IPS-20b (cell line): Measurements from ENCODE around the gene KIF12.
"Not testable (repeated sequence)": the region's sequence is repeated elsewhere in the genome, so short reads cannot be mapped to it uniquely, and the experiment has no call there.

Experiments used
- H3K27ac ChIP-seq: one replicate; pipeline ENCODE4 v1.5.1; 2013; ENCODE audit warnings: low read length
- H3K27me3 ChIP-seq: 2 replicates; pipeline ENCODE4 v1.6.1; 2013; ENCODE audit warnings: mild to moderate bottlenecking, low read length, inconsistent platforms; ENCODE audit not compliant: insufficient read depth
- H3K36me3 ChIP-seq: 2 replicates; pipeline ENCODE4 v1.6.1; 2013; ENCODE audit warnings: low read depth, mild to moderate bottlenecking, inconsistent platforms, low read length, moderate library complexity; ENCODE audit not compliant: insufficient read depth
- H3K4me1 ChIP-seq: 2 replicates; pipeline ENCODE4 v1.6.1; 2013; ENCODE audit warnings: mild to moderate bottlenecking, control low read depth, inconsistent platforms, low read length, moderate library complexity; ENCODE audit not compliant: insufficient read depth
- H3K4me3 ChIP-seq: 2 replicates; pipeline ENCODE4 v1.5.1; 2013; ENCODE audit warnings: mild to moderate bottlenecking, low read length, inconsistent platforms
- H3K9ac ChIP-seq: 2 replicates; pipeline ENCODE4 v1.6.1; 2013; ENCODE audit warnings: low read depth, mild to moderate bottlenecking, inconsistent platforms, low read length, moderate library complexity
- H3K9me3 ChIP-seq: 2 replicates; pipeline ENCODE4 v1.6.1; 2013; ENCODE audit warnings: mild to moderate bottlenecking, low read depth, low read length, inconsistent platforms; ENCODE audit not compliant: insufficient read depth

KIF12 gene

GRCh38 chr9:114089206-114089840 is 9.8 kb downstream of the KIF12 start:
- H3K27ac ChIP-seq, result no peak overlapping the region
- H3K36me3 ChIP-seq, result no peaks in the 10 kb centered on the region
- no peaks in the 10 kb centered on the region for H3K4me1 ChIP-seq
- no peaks in the 10 kb centered on the region for H3K9me3 ChIP-seq
- no peaks in the 10 kb centered on the region for H3K27me3 ChIP-seq
- no peak overlapping the region for H3K9ac ChIP-seq
- H3K4me3 ChIP-seq, result no peak overlapping the region

DNA sequence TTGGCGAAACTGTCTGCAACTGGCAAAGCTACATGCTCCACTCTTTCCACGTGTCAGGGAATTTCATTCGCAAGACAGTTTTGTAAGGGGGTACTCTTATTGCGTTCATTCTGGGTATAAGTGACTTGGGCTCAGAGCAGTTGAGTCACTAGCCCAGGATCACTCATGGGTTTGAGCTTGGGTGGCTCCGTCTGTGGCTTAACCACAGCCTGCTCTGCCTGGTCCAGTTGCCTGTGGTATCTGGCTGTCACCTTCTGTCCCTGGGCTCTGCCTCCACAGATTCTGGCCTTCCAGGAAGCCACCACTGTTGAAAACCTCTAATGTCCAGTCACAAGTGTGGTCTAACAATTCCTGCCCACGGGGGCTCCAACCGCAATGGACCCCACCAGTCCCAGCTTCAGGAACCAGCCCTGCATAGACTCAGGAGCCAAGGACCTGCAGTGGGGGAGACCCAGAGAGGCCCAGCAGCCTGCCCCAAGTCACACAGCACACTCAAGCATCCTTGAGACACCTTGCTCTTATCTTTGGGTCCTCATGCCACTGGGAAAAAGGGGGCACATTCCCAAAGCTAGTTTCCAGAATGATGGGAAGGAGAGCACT is 10.4 kb downstream of the KIF12 start:
- H3K4me1 ChIP-seq, result no peaks in the 10 kb centered on the region
- H3K27me3 ChIP-seq, result no peaks in the 10 kb centered on the region
- H3K27ac ChIP-seq, result no peak overlapping the region
- H3K36me3 ChIP-seq, result no peaks in the 10 kb centered on the region
- no peak overlapping the region for H3K4me3 ChIP-seq
- H3K9ac ChIP-seq, result no peak overlapping the region
- no peaks in the 10 kb centered on the region for H3K9me3 ChIP-seq

DNA sequence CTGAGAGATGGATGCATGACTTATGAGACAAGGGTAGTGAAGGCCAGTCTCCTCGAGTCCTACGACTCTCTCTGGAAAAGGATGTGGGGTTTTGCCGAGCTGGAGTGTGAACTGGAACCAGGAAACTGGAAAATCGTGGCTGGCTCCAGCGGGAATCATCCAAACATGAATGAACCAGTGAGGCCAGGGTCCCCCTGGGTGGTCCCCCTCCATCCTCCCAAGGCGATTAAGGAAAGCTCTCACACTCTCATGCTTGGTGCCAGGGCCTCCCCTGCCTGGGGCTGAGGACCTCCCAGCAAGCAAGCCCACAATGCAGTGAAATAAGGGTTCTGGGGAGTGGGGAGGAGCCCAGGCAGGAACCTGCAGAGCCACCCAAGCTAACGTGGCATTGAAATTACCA is 11.4 kb downstream of the KIF12 start:
- H3K27ac ChIP-seq, result no peak overlapping the region
- H3K4me3 ChIP-seq, result no peak overlapping the region
- H3K36me3 ChIP-seq, result no peaks in the 10 kb centered on the region
- H3K27me3 ChIP-seq, result no peaks in the 10 kb centered on the region
- H3K9ac ChIP-seq, result no peak overlapping the region
- H3K9me3 ChIP-seq, result no peaks in the 10 kb centered on the region
- no peaks in the 10 kb centered on the region for H3K4me1 ChIP-seq

DNA sequence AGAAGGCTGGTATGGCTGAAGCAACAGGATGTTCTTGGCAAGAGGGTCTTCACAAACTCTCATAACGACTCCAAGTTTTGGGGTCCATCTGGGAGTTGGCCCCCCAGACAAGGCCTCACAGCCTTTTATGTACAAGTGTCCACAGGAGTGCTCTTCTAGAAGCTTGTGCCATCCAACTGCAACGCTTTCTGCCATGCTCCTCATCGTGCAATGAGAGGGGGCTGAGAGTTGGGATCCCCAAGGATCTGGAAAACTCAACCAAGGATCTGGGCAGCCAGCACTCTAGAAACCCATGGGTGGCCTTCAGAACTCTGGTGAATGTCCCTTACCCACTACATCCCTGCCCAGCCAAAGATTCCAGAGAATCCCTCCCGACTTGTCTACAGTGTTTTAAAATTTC is 12.5 kb downstream of the KIF12 start:
- no peaks in the 10 kb centered on the region for H3K36me3 ChIP-seq
- H3K4me3 ChIP-seq, result no peak overlapping the region
- no peaks in the 10 kb centered on the region for H3K4me1 ChIP-seq
- no peaks in the 10 kb centered on the region for H3K9me3 ChIP-seq
- peaks cover 5% of the 10 kb centered on the region; the same call in 1 of the 2 replicates for H3K27me3 ChIP-seq
- H3K27ac ChIP-seq, result no peak overlapping the region
- H3K9ac ChIP-seq, result no peak overlapping the region

- Histone ChIP-seq H3K27ac (no peak overlapping the region), H3K4me1 (no peaks in the 10 kb centered on the region), H3K4me3 (no peak overlapping the region), H3K36me3 (no peaks in the 10 kb centered on the region), H3K27me3 (peaks cover 5% of the 10 kb centered on the region; the same call in 1 of the 2 replicates), H3K9ac (no peak overlapping the region), H3K9me3 (no peaks in the 10 kb centered on the region)
Measured at GRCh38 chr9:114086009-114086408, 13.1 kb downstream of the KIF12 start.

DNA sequence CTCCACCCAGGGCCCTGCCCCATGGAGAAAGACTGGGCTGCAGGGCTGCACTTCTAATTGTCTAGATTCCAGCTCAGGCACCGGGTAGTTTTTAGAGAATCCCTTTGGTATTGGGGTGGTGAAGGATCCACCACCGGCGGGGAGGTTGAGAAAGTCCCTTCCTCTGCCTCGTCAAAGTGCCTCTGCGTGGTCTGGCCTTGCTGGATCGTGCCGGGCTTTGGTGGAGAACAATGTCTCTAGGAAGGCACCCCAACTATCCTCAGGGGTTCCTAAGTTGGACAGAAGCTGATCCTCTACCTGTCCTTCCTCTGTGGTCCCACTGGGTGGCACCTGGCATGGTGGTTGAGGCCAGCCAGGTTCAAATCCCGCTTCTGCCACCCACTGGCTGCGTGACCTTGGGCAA is 13.7 kb downstream of the KIF12 start:
- no peaks in the 10 kb centered on the region for H3K4me1 ChIP-seq
- no peak overlapping the region for H3K9ac ChIP-seq
- no peak overlapping the region for H3K27ac ChIP-seq
- H3K27me3 ChIP-seq, result peaks cover 5% of the 10 kb centered on the region; the same call in 1 of the 2 replicates
- no peaks in the 10 kb centered on the region for H3K9me3 ChIP-seq
- no peak overlapping the region for H3K4me3 ChIP-seq
- no peaks in the 10 kb centered on the region for H3K36me3 ChIP-seq

- no peaks in the 10 kb centered on the region for H3K36me3 ChIP-seq
- H3K27me3 ChIP-seq, result peaks cover 5% of the 10 kb centered on the region; the same call in 1 of the 2 replicates
- no peak overlapping the region for H3K9ac ChIP-seq
- H3K4me3 ChIP-seq, result no peak overlapping the region
- H3K9me3 ChIP-seq, result no peaks in the 10 kb centered on the region
- H3K27ac ChIP-seq, result no peak overlapping the region
- H3K4me1 ChIP-seq, result no peaks in the 10 kb centered on the region
Measured at GRCh38 chr9:114084282-114085073, 14.6 kb downstream of the KIF12 start.

GRCh38 chr9:114083666-114084065 is 15.4 kb downstream of the KIF12 start:
- no peak overlapping the region for H3K27ac ChIP-seq
- H3K4me1 ChIP-seq, result no peaks in the 10 kb centered on the region
- no peak overlapping the region; the same call in 1 of the 2 replicates for H3K9ac ChIP-seq
- H3K27me3 ChIP-seq, result peaks cover 5% of the 10 kb centered on the region; the same call in 1 of the 2 replicates
- H3K36me3 ChIP-seq, result no peaks in the 10 kb centered on the region
- H3K9me3 ChIP-seq, result no peaks in the 10 kb centered on the region
- no peak overlapping the region for H3K4me3 ChIP-seq

DNA sequence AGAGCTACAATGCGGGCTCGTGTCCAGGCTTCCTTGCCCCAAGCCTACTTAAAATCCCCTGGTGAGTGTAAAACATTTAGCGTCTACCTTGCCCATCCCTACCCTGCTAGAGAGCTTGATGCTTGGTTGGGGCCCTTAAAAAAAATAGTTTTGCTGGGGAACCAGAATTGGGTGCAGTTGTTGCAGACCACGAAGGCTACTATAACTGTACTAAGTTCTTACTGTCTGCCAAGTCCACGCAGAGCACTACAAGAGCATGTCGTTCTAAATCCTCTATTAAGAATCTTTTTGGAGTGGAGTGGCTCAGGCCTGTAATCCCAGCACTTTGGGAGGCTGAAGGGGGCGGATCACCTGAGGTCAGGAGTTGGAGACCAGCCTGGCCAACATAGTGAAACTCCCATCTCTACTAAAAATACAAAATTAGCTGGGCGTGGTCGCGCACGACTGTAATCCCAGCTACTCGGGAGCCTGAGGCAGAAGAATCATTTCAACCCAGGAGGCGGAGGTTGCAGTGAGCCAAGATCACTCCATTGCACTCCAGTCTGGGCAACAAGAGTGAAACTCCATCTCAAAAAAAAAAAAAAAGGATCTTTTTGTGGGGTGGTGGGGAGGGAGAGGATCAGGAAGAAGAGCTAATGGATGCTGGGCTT is 16.2 kb downstream of the KIF12 start:
- H3K27ac ChIP-seq, H3K27me3 ChIP-seq, H3K36me3 ChIP-seq, H3K4me3 ChIP-seq, H3K4me1 ChIP-seq, H3K9ac ChIP-seq, H3K9me3 ChIP-seq: not testable (repeated sequence)

DNA sequence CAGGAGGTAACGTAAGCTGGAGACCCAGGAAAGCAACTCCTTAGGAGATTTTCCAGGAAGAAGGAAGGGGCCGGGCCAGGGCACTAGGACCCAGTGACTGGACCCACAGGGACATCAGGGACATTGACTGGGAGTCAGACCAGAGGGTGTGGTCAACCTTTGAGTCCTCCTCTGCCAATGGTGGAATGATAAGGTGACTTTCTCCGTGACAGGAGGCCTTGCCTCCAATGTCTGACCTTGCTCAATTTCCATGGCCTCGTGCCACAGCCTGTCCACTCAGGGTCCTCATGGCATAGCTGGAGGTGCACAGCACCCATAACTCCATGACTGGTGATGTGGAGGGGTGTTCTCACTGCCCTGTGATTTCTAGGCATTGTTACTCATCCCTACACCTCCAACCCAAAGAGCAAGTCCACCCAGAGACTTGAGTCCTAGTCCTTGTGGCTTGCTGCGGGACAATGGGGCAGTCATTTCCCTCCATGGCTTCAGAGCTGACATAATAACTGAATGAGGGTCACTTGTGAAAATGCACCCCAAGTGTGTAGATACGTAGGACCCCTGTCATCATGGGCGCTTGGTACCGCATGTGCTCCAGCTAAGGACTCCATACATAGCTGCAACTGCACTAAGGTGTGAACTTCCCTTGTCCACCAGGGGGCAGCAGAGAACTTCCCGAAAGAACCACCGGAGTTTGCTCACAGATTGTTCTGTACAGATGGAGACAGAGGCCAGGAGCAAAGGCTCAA is 16.9 kb downstream of the KIF12 start:
- no peaks in the 10 kb centered on the region for H3K4me1 ChIP-seq
- H3K4me3 ChIP-seq, result no peak overlapping the region
- no peak overlapping the region for H3K27ac ChIP-seq
- no peaks in the 10 kb centered on the region for H3K36me3 ChIP-seq
- H3K9ac ChIP-seq, result no peak overlapping the region
- no peaks in the 10 kb centered on the region for H3K9me3 ChIP-seq
- H3K27me3 ChIP-seq, result peaks cover 5% of the 10 kb centered on the region; the same call in 1 of the 2 replicates

- Histone ChIP-seq H3K9ac (no peak overlapping the region), H3K36me3 (no peaks in the 10 kb centered on the region), H3K27ac (no peak overlapping the region), H3K27me3 (peaks cover 5% of the 10 kb centered on the region; the same call in 1 of the 2 replicates), H3K4me1 (no peaks in the 10 kb centered on the region), H3K4me3 (no peak overlapping the region), H3K9me3 (no peaks in the 10 kb centered on the region)
Measured at GRCh38 chr9:114081441-114082016, 17.6 kb downstream of the KIF12 start.
